Neutrophil (primary cell): ENCODE measurements around the gene HMCN1.

Experiments used
- H3K27ac ChIP-seq: fragments of 200-600 bp; sonication (generic); 2 replicates; pipeline ENCODE4 v1.5.1; 2016; ENCODE audit warnings: mild to moderate bottlenecking, moderate library complexity
- H3K27me3 ChIP-seq: fragments of 200-600 bp; sonication (generic); 2 replicates; pipeline ENCODE4 v1.6.0; 2016; ENCODE audit warnings: mild to moderate bottlenecking
- H3K36me3 ChIP-seq: fragments of 200-600 bp; sonication (generic); 2 replicates; pipeline ENCODE4 v1.5.1; 2017
- H3K4me1 ChIP-seq, 2 experiments: fragments of 200-600 bp in 1 of 2; sonication (generic) in 1 of 2; 1 replicate in 1 of 2; 2 replicates in 1 of 2; pipeline versions ENCODE4 v1.5.1 to v1.6.1; 2013 to 2016; ENCODE audit warnings: low read depth in 1 of 2, low read length in 1 of 2, mild to moderate bottlenecking in 1 of 2, moderate library complexity in 1 of 2; ENCODE audit not compliant: control insufficient read depth in 1 of 2, insufficient read depth in 1 of 2
- H3K4me3 ChIP-seq, 2 experiments: fragments of 200-600 bp in 1 of 2; sonication (generic) in 1 of 2; 1 replicate in 1 of 2; 2 replicates in 1 of 2; pipeline ENCODE4 v1.5.1; 2013 to 2016; ENCODE audit warnings: low read depth in 1 of 2, low read length in 1 of 2, mild to moderate bottlenecking in 1 of 2, moderate library complexity in 1 of 2
- H3K9me3 ChIP-seq: fragments of 200-600 bp; sonication (generic); 2 replicates; pipeline ENCODE4 v1.5.1; 2016
- TF ChIP-seq, protein P1 (sequence below): fragments of 200-600 bp; sonication (generic); IDR thresholded peaks from 2 replicates; pipeline ENCODE4 v1.5.1; 2016; ENCODE audit warnings: antibody characterized with exemption

HMCN1 gene

DNA sequence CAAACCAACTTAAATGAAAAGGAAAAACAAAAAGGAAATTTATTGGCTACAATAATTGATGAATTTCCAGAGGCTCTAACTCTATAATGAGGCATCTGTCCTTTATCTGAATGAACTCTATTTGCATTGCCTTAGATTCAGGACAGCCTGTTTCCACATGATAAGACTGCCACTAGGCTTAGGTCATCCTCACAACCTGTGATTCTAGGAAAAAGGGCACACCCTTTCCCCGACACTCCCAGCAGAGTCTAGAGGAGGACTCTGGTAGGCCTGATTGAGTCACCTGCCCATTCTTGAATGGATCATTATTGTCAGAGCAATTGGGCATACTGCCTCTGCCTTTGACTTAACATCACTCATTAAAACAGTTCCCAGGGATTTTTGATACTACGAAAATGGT is 378.1 kb downstream of the HMCN1 start:
- Histone ChIP-seq H3K9me3 (no peaks in the 10 kb centered on the region), H3K36me3 (no peaks in the 10 kb centered on the region), H3K4me1 (no peaks in the 10 kb centered on the region), H3K27ac (no peak overlapping the region), H3K27me3 (no peaks in the 10 kb centered on the region), H3K4me3 (no peak overlapping the region)
- TF ChIP-seq, protein P1, sequence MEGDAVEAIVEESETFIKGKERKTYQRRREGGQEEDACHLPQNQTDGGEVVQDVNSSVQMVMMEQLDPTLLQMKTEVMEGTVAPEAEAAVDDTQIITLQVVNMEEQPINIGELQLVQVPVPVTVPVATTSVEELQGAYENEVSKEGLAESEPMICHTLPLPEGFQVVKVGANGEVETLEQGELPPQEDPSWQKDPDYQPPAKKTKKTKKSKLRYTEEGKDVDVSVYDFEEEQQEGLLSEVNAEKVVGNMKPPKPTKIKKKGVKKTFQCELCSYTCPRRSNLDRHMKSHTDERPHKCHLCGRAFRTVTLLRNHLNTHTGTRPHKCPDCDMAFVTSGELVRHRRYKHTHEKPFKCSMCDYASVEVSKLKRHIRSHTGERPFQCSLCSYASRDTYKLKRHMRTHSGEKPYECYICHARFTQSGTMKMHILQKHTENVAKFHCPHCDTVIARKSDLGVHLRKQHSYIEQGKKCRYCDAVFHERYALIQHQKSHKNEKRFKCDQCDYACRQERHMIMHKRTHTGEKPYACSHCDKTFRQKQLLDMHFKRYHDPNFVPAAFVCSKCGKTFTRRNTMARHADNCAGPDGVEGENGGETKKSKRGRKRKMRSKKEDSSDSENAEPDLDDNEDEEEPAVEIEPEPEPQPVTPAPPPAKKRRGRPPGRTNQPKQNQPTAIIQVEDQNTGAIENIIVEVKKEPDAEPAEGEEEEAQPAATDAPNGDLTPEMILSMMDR, result no peak

DNA sequence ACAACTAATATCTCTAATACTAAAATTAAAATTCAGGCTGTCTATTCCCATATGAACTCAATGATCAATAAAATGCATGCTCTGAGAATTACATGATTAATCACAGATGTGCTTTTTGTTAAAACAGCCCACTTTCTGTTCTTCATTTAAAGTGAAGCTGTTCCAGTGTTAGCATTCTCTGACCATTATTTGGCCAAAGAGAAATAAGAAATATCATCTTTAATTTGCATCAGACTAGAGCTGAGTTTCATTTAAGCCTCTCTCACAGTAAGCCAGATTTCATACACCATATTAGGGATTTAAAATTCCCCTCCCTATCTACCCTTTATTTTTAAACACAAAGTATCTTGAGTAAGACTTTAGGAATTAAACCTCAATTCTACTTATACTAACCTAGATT is 379.3 kb downstream of the HMCN1 start:
- H3K36me3 ChIP-seq, result no peaks in the 10 kb centered on the region

DNA sequence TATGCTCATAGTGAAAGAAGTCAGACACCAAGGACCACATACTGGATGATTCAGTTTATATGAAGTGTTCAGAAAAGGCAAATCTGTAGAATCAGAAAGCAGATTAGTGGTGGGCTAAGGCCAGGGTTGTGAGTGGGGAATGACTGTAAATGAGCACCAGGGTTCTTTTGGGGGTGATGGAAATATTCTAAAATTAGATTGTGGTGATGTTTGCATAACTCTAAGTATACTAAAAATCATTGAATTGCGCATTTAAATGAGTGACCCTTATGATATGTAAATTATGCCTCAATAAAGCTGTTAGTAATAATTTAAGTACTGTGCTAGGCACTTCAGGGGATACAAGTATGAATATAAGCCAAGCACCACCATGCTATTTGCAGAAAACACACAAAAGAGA is 384.5 kb downstream of the HMCN1 start:
- H3K4me3 ChIP-seq, result no peak overlapping the region
- TF ChIP-seq, protein P1, result no peak
- no peaks in the 10 kb centered on the region for H3K36me3 ChIP-seq
- no peaks in the 10 kb centered on the region for H3K9me3 ChIP-seq
- H3K27ac ChIP-seq, result no peak overlapping the region
- H3K27me3 ChIP-seq, result no peaks in the 10 kb centered on the region
- H3K4me1 ChIP-seq, result no peaks in the 10 kb centered on the region

More for the DNA sequence above, 379.3 kb downstream of the HMCN1 start:
- no peaks in the 10 kb centered on the region for H3K9me3 ChIP-seq
- H3K4me3 ChIP-seq, result no peak overlapping the region
- no peak overlapping the region for H3K27ac ChIP-seq
- no peaks in the 10 kb centered on the region for H3K4me1 ChIP-seq
- no peaks in the 10 kb centered on the region for H3K27me3 ChIP-seq
- TF ChIP-seq, protein P1, result no peak

DNA sequence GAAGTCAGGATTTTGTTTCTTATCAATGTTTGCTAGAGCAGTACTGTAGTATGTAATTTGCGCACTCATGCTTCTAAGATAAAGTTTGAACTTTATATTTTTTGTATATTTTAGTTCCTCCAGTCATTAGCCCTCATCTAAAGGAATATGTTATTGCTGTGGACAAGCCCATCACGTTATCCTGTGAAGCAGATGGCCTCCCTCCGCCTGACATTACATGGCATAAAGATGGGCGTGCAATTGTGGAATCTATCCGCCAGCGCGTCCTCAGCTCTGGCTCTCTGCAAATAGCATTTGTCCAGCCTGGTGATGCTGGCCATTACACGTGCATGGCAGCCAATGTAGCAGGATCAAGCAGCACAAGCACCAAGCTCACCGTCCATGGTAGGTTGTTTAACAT is 388.6 kb downstream of the HMCN1 start:
- H3K36me3 ChIP-seq, result no peaks in the 10 kb centered on the region
- no peak overlapping the region for H3K27ac ChIP-seq
- no peaks in the 10 kb centered on the region for H3K4me1 ChIP-seq
- no peaks in the 10 kb centered on the region for H3K9me3 ChIP-seq
- no peaks in the 10 kb centered on the region for H3K27me3 ChIP-seq
- no peak overlapping the region for H3K4me3 ChIP-seq
- TF ChIP-seq, protein P1, result no peak

DNA sequence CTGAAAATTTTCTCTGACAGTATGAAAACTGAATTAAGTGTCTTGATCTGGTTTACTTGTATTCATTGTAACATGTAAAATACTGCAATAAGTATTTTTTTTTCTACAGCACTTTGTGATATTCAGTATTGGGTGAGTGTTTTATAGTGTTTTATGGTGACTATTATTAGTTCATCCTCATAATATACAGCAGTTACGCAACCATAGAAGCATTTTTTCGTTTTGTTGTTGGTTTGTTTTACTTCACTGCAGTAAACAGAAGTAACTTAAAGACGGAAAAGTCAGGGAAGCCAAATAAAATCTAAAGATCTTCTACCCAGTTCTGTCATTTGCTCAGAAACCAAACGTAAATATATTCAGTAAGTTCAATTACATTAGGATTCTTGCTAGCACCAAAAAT is 390.8 kb downstream of the HMCN1 start:
- TF ChIP-seq, protein P1, result no peak
- Histone ChIP-seq H3K27me3 (no peaks in the 10 kb centered on the region), H3K4me1 (no peaks in the 10 kb centered on the region), H3K9me3 (no peaks in the 10 kb centered on the region), H3K27ac (no peak overlapping the region), H3K36me3 (no peaks in the 10 kb centered on the region), H3K4me3 (no peak overlapping the region)

DNA sequence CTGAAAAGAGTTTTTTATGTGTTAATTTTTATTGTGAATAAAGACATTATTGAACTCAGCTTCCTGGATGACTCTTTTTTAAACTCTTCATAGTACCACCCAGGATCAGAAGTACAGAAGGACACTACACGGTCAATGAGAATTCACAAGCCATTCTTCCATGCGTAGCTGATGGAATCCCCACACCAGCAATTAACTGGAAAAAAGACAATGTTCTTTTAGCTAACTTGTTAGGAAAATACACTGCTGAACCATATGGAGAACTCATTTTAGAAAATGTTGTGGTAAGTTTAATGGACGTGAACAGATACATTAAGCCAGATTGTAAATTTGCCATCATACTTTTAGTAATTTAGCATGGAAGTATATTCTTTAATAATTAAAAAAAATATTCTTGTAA is 391.3 kb downstream of the HMCN1 start:
- no peaks in the 10 kb centered on the region for H3K36me3 ChIP-seq
- TF ChIP-seq, protein P1, result no peak

More for the DNA sequence above, 391.3 kb downstream of the HMCN1 start:
- Histone ChIP-seq H3K9me3 (no peaks in the 10 kb centered on the region), H3K27me3 (no peaks in the 10 kb centered on the region), H3K4me1 (no peaks in the 10 kb centered on the region), H3K4me3 (no peak overlapping the region), H3K27ac (no peak overlapping the region)
